SK-N-SH (cell line): ENCODE measurements around the gene BCL7C. TPM values are rescaled to one million over a fixed set of nuclear protein-coding genes. Genes with fewer than 3 reads are reported as not detected.

ENCODE experiments used
- CTCF ChIA-PET: fragments of 300-600, 350-600 bp; formaldehyde crosslinking; extraction: SDS; loops from one replicate; lab custom pipeline; 2021; lab: Yijun Ruan, JAX
- POLR2A ChIA-PET: fragments of 350-600 bp; sonication (Branson Sonifier 250); formaldehyde crosslinking; extraction: SDS; loops from one replicate; lab custom pipeline; 2020; ENCODE audit warnings: antibody characterized with exemption, inconsistent platforms; lab: Yijun Ruan, JAX
- DNase-seq: peaks from one replicate; pipeline ENCODE4 v3.0.0; 2012
- H2AFZ ChIP-seq: fragments of 200-600 bp; sonication (generic); 2 replicates; pipeline ENCODE4 v1.8.1; 2016; ENCODE audit warnings: antibody characterized with exemption, mild to moderate bottlenecking, low read depth
- H3F3A ChIP-seq: fragments of 200-600 bp; sonication (generic); replicated peaks from 2 replicates; pipeline ENCODE3; 2016; ENCODE audit warnings: antibody characterized with exemption, mild to moderate bottlenecking; ENCODE audit not compliant: insufficient read depth
- H3K27ac ChIP-seq, 2 experiments: fragments of 200-500 bp in 1 of 2; fragments of 200-600 bp in 1 of 2; sonication (Bioruptor generic) in 1 of 2; sonication (generic), shearing (Covaris generic) in 1 of 2; 2 replicates each; pipeline versions ENCODE4 v1.5.1 to v1.6.1; 2014 to 2016; ENCODE audit warnings: low read depth in 2 of 2, inconsistent platforms in 1 of 2, low read length in 1 of 2, mild to moderate bottlenecking in 1 of 2, mixed read lengths in 1 of 2
- H3K27me3 ChIP-seq: fragments of 200-600 bp; sonication (generic), shearing (Covaris generic); 2 replicates; pipeline ENCODE4 v1.6.1; 2016; ENCODE audit warnings: mixed run types; ENCODE audit not compliant: insufficient read depth
- H3K36me3 ChIP-seq, 2 experiments: fragments of 200-500 bp in 1 of 2; fragments of 200-600 bp in 1 of 2; sonication (Bioruptor generic) in 1 of 2; sonication (generic) in 1 of 2; replicated peaks in 1 of 2; 2 replicates each; pipeline versions ENCODE3 to v1.5.1; 2014 to 2016; ENCODE audit warnings: low read length in 1 of 2, mild to moderate bottlenecking in 1 of 2; ENCODE audit not compliant: insufficient read depth in 2 of 2, control insufficient read depth in 1 of 2
- H3K4me1 ChIP-seq, 2 experiments: fragments of 200-500 bp in 1 of 2; fragments of 200-600 bp in 1 of 2; sonication (Bioruptor generic) in 1 of 2; sonication (generic), shearing (Covaris generic) in 1 of 2; 2 replicates each; pipeline versions ENCODE4 v1.5.1 to v1.6.1; 2014 to 2016; ENCODE audit warnings: low read depth in 1 of 2, low read length in 1 of 2, mixed run types in 1 of 2; ENCODE audit not compliant: insufficient read depth in 2 of 2, control insufficient read depth in 1 of 2
- H3K4me2 ChIP-seq: fragments of 200-600 bp; sonication (generic), shearing (Covaris generic); 2 replicates; pipeline ENCODE4 v1.6.1; 2017; ENCODE audit warnings: mixed run types
- H3K4me3 ChIP-seq, 2 experiments: fragments of 200-500 bp in 1 of 2; fragments of 200-600 bp in 1 of 2; sonication (Bioruptor generic) in 1 of 2; sonication (generic), shearing (Covaris generic) in 1 of 2; 2 replicates each; pipeline versions ENCODE4 v1.5.1 to v1.8.1; 2014 to 2016; ENCODE audit warnings: low read depth in 2 of 2, inconsistent platforms in 1 of 2, low read length in 1 of 2, mild to moderate bottlenecking in 1 of 2, mixed read lengths in 1 of 2, moderate library complexity in 1 of 2
- H3K79me2 ChIP-seq: fragments of 200-600 bp; sonication (generic); 2 replicates; pipeline ENCODE4 v1.8.1; 2017; ENCODE audit warnings: mild to moderate bottlenecking; ENCODE audit not compliant: insufficient read depth
- H3K9ac ChIP-seq: fragments of 200-600 bp; sonication (generic); 2 replicates; pipeline ENCODE4 v1.6.1; 2017; ENCODE audit warnings: mixed run types
- H3K9me2 ChIP-seq: fragments of 200-600 bp; sonication (generic); 2 replicates; pipeline ENCODE4 v1.6.1; 2017; ENCODE audit warnings: mixed run types
- H3K9me3 ChIP-seq: fragments of 200-600 bp; sonication (generic); 2 replicates; pipeline ENCODE4 v1.6.1; 2017; ENCODE audit warnings: mixed run types, mild to moderate bottlenecking, moderate library complexity
- H4K20me1 ChIP-seq: fragments of 200-600 bp; sonication (generic); 2 replicates; pipeline ENCODE4 v1.6.1; 2017; ENCODE audit warnings: mild to moderate bottlenecking, mixed run types; ENCODE audit not compliant: insufficient read depth
- CHD2 ChIP-seq: fragments of 150-350 bp; IDR thresholded peaks from 2 replicates; pipeline ENCODE4 v1.6.1; 2018; ENCODE audit warnings: low read length; ENCODE audit not compliant: partially characterized antibody
- EP300 ChIP-seq, 2 experiments: IDR thresholded peaks; 2 replicates each; pipeline versions ENCODE4 v1.4.0 to v1.6.1; 2012; ENCODE audit warnings: borderline replicate concordance in 1 of 2, low read depth in 1 of 2, low read length in 1 of 2
- EZH2phosphoT487 ChIP-seq: fragments of 200-600 bp; sonication (generic); IDR thresholded peaks from 2 replicates; pipeline ENCODE4 v1.6.1; 2017; ENCODE audit warnings: low read depth, mixed run types, mild to moderate bottlenecking, antibody characterized with exemption, moderate library complexity, borderline replicate concordance
- FOSL2 ChIP-seq: IDR thresholded peaks from 2 replicates; pipeline ENCODE4 v1.4.0; 2012; ENCODE audit warnings: low read depth, mild to moderate bottlenecking, moderate library complexity, borderline replicate concordance
- FOXJ3 ChIP-seq: sonication (generic); formaldehyde crosslinking; IDR thresholded peaks from 2 replicates; pipeline ENCODE4 v1.5.1; 2020; ENCODE audit warnings: mild to moderate bottlenecking, missing genetic modification reagents
- FOXM1 ChIP-seq: IDR thresholded peaks from 2 replicates; pipeline ENCODE4 v1.4.0; 2012; ENCODE audit warnings: low read depth, mild to moderate bottlenecking
- JUND ChIP-seq: IDR thresholded peaks from 2 replicates; pipeline ENCODE4 v1.4.0; 2012
- MAX ChIP-seq: IDR thresholded peaks from 2 replicates; pipeline ENCODE4 v1.4.0; 2012; ENCODE audit warnings: low read depth
- MEF2A ChIP-seq: IDR thresholded peaks from 2 replicates; pipeline ENCODE4 v1.4.0; 2012; ENCODE audit warnings: low read depth, borderline replicate concordance
- MXI1 ChIP-seq: IDR thresholded peaks from 2 replicates; pipeline ENCODE4 v1.6.1; 2012; ENCODE audit warnings: mild to moderate bottlenecking, low read depth, low read length, improper control_type of control experiment
- NFIC ChIP-seq: IDR thresholded peaks from 2 replicates; pipeline ENCODE4 v1.4.0; 2012; ENCODE audit warnings: borderline replicate concordance
- PBX3 ChIP-seq: IDR thresholded peaks from 2 replicates; pipeline ENCODE4; 2012
- RCOR1 ChIP-seq: fragments of 150-350 bp; IDR thresholded peaks from 2 replicates; pipeline ENCODE4 v1.6.1; 2017; ENCODE audit warnings: antibody characterized with exemption, low read length
- REST ChIP-seq: IDR thresholded peaks from 2 replicates; pipeline ENCODE4 v1.6.1; 2012; ENCODE audit warnings: mild to moderate bottlenecking, low read depth, low read length, moderate library complexity
- RFX5 ChIP-seq: IDR thresholded peaks from 2 replicates; pipeline ENCODE4 v1.6.1; 2012; ENCODE audit warnings: mild to moderate bottlenecking, improper control_type of control experiment, low read length
- RXRA ChIP-seq: IDR thresholded peaks from 2 replicates; pipeline ENCODE4 v1.4.0; 2012; ENCODE audit warnings: low read depth, mild to moderate bottlenecking, borderline replicate concordance
- SMC3 ChIP-seq: IDR thresholded peaks from 2 replicates; pipeline ENCODE4 v1.6.1; 2012; ENCODE audit warnings: low read depth, low read length, improper control_type of control experiment
- TAF1 ChIP-seq: IDR thresholded peaks from 2 replicates; pipeline ENCODE4 v1.6.1; 2012; ENCODE audit warnings: low read depth, mild to moderate bottlenecking, low read length, moderate library complexity, borderline replicate concordance
- TCF12 ChIP-seq: IDR thresholded peaks from 2 replicates; pipeline ENCODE4 v1.4.0; 2012
- TEAD4 ChIP-seq: IDR thresholded peaks from 2 replicates; pipeline ENCODE4 v1.4.0; 2012; ENCODE audit warnings: mild to moderate bottlenecking, borderline replicate concordance; ENCODE audit not compliant: insufficient read depth
- USF2 ChIP-seq: fragments of 150-350 bp; IDR thresholded peaks from 2 replicates; pipeline ENCODE4 v1.6.1; 2017; ENCODE audit warnings: antibody characterized with exemption, low read length, low read depth, borderline replicate concordance
- YY1 ChIP-seq: IDR thresholded peaks from 2 replicates; pipeline ENCODE4 v1.4.0; 2012; ENCODE audit warnings: low read depth, mild to moderate bottlenecking
- ZBTB33 ChIP-seq: IDR thresholded peaks from 2 replicates; pipeline ENCODE4 v1.4.0; 2012; ENCODE audit warnings: low read depth, borderline replicate concordance
- WGBS: methylation state at CpG from one replicate; pipeline ENCODE4 v1.1.6; 2017; ENCODE audit warnings: low lambda C conversion rate; 5-methylcytosine and 5-hydroxymethylcytosine counted together
- polyA plus RNA-seq, 3 experiments: library from polyadenylated mRNA; depleted of rRNA; stranded (reverse); fragments of >200 nt; gene quantifications; 2 replicates each; pipeline ENCODE4 v1.2.3, GENCODE V29; 2012

Gene BCL7C
- polyA plus RNA-seq, 1 of the 3 experiments (the other 2 are of a cell fraction): 56.3 TPM

GRCh38 chr16:30896261-30896888 is 2.5 kb upstream of the BCL7C start, which contains the start of gene CTF1:
CTF1 (plus strand) TSS chr16:30896614; CDS start chr16:30896644, 30 bp downstream.
- Histone ChIP-seq H3K9ac (peak within 1 kb of the TSS; percentile 91), H3K36me3 (peaks cover 3 to 9% of the 10 kb centered on the region in 2 experiments), H4K20me1 (no peaks in the 10 kb centered on the region), H2AFZ (peak within 1 kb of the TSS; percentile 64; the same call in 1 of the 2 replicates), H3K9me3 (no peaks in the 10 kb centered on the region), H3K4me1 (peaks cover 12 to 29% of the 10 kb centered on the region in 2 experiments; a peak in 3 of 4 replicates), H3K9me2 (no peaks in the 10 kb centered on the region), H3K4me2 (peak within 1 kb of the TSS; percentile 91), H3K27ac (peak within 1 kb of the TSS; percentile 96 to 99), H3F3A (peaks cover 32% of the 10 kb centered on the region), H3K4me3 (peak within 1 kb of the TSS; percentile 63 to 70), H3K27me3 (no peaks in the 10 kb centered on the region), H3K79me2 (peaks cover 26% of the 10 kb centered on the region)
- POLR2A ChIA-PET: interaction anchor here (0.6 to 1.0 kb wide), 2 partner anchors 22 to 142 kb away, joined by 3 read pairs; no protein-coding TSS in a partner anchor
- no peak for TF ChIP-seq REST
- no peak for TF ChIP-seq USF2
- peak in 1 of 2 experiments; percentile 52; a peak in 1 of 4 replicates for TF ChIP-seq EP300 (IDR thresholded peaks at IDR 0.05; ENCODE audit: borderline replicate concordance in 1 of 2, low read depth in 1 of 2, low read length in 1 of 2)
- peak; percentile 59 for TF ChIP-seq NFIC
- peak; percentile 63; the same call in 1 of the 2 replicates for TF ChIP-seq MXI1
- TF ChIP-seq FOXM1: no peak
- no peak for TF ChIP-seq FOXJ3 (CRISPR knock-in tag)
- no peak for TF ChIP-seq RFX5
- 0 out of 2 replicates have a peak, but pooled peaks have one; percentile 29 for TF ChIP-seq ZBTB33
- TF ChIP-seq JUND: no peak; the same call in 1 of the 2 replicates
- peak; percentile 80; the same call in 1 of the 2 replicates for TF ChIP-seq TEAD4
- TF ChIP-seq SMC3: no peak
- TF ChIP-seq TAF1: peak; percentile 58
- peak; percentile 48; the same call in 1 of the 2 replicates for TF ChIP-seq TCF12
- TF ChIP-seq RXRA: no peak; the same call in 1 of the 2 replicates
- no peak; the same call in 1 of the 2 replicates for TF ChIP-seq FOSL2
- no peak for TF ChIP-seq RCOR1
- peak; percentile 8; the same call in 1 of the 2 replicates for TF ChIP-seq PBX3
- TF ChIP-seq CHD2: no peak
- no peak for TF ChIP-seq MEF2A
- TF ChIP-seq YY1: peak; percentile 50
- TF ChIP-seq MAX: peak; percentile 40
- no peak for TF ChIP-seq EZH2phosphoT487
- peak; percentile 85 for DNase-seq
- 26% methylated on average over 25 of the region's 31 CpGs for WGBS
- CTCF ChIA-PET: interaction anchor here (1.2 to 2.4 kb wide), 4 partner anchors 22 to 198 kb away, joined by 3 to 10 read pairs (median 5); partner anchors contain the start of gene SRCAP
